Spinal cord (tissue), 10 donors: ENCODE data around the gene HBE1. TPM values are rescaled to one million over a fixed set of nuclear protein-coding genes. Genes with fewer than 3 reads are reported as not detected.

Source experiments
- DNase-seq, 6 donors: peaks; one replicate each; pipeline versions ENCODE4 v3.0.0 to v3.0.0-alpha.2; 2013 to 2015; ENCODE audit warnings: low spot score in 6 of 6, low read depth in 4 of 6
- H3K27ac ChIP-seq: one replicate; pipeline ENCODE4 v1.5.1; 2013; ENCODE audit warnings: low read depth, low read length, control low read depth
- H3K27me3 ChIP-seq: one replicate; pipeline ENCODE4 v1.6.1; 2013; ENCODE audit warnings: low read length; ENCODE audit not compliant: control insufficient read depth, insufficient read depth
- H3K36me3 ChIP-seq: one replicate; pipeline ENCODE4 v1.6.1; 2013; ENCODE audit warnings: low read length; ENCODE audit not compliant: control insufficient read depth, insufficient read depth
- H3K4me1 ChIP-seq: one replicate; pipeline ENCODE4 v1.6.1; 2013; ENCODE audit warnings: low read length; ENCODE audit not compliant: control insufficient read depth, insufficient read depth
- H3K4me3 ChIP-seq: one replicate; pipeline ENCODE4 v1.5.1; 2013; ENCODE audit warnings: low read depth, low read length, control low read depth
- H3K9me3 ChIP-seq: one replicate; pipeline ENCODE4 v1.6.1; 2013; ENCODE audit warnings: low read length; ENCODE audit not compliant: control insufficient read depth, insufficient read depth
- WGBS: methylation state at CpG from one replicate; pipeline ENCODE4 v1.1.5; 2013; ENCODE audit warnings: missing lambda C conversion rate; ENCODE audit not compliant: insufficient coverage; 5-methylcytosine and 5-hydroxymethylcytosine counted together
- polyA plus RNA-seq, 2 donors: library from polyadenylated mRNA; unstranded; fragments of 120-200 nt; gene quantifications; one replicate each; pipeline ENCODE4 v1.2.1, GENCODE V29; 2013; ENCODE audit not compliant: insufficient read length in 2 of 2
- total RNA-seq, 2 donors: library from RNA; depleted of rRNA in 1 of 2; stranded (reverse); fragments of 120-200 nt in 1 of 2; fragments of >200 nt in 1 of 2; gene quantifications; one replicate each; pipeline versions ENCODE4 v1.2.3 to v1.2.4, GENCODE V29; 2013 to 2014
- donor health status: healthy.

HBE1 gene
- total and polyA plus RNA-seq, 4 donors, result 9.2 to 30.5 (median 11.9) TPM

DNA sequence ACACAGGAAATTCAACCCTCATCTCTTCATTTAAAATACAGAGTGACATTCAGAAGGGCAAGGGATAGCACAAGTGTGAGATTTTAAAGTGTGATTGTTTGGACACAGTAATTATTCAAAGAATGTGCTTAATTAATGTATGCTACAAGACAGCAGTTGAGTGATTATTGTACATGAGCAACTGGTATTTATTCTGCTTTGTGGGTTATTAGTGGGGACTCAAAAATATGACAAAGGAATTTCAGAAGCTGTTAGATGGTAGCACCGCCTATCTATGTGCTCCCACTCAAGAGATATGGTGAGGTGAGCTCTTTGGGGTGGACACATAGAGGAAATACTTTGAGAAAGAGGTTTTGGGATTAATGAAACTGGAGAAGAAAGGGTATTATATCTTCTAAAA is 29.7 kb downstream of the HBE1 start:
- Histone ChIP-seq H3K27me3 (no peaks in the 10 kb centered on the region), H3K9me3 (no peaks in the 10 kb centered on the region), H3K4me1 (no peaks in the 10 kb centered on the region), H3K4me3 (no peak overlapping the region), H3K36me3 (no peaks in the 10 kb centered on the region), H3K27ac (no peak overlapping the region)
- 100% methylated on average over 1 of the region's 1 CpG for WGBS
- DNase-seq, result no peak

DNA sequence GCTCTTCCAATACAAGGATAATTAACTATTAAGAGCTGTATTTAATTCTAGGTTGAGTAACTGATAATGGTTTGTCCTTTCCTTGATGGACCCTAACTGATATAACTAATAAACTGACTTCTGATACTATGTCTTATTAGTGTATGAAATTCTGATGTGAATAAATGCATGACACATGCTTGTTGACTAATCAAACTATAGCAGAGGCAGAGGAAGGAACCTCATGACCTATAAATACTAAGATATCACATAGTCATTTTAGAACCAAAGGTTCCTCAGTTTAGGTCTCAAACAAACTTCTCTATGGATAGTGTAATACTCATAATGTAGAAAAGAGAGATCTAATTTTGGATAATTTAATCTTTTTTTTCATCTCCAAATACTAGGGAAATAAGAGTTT is 30.7 kb downstream of the HBE1 start:
- no peak overlapping the region for H3K27ac ChIP-seq

DNA sequence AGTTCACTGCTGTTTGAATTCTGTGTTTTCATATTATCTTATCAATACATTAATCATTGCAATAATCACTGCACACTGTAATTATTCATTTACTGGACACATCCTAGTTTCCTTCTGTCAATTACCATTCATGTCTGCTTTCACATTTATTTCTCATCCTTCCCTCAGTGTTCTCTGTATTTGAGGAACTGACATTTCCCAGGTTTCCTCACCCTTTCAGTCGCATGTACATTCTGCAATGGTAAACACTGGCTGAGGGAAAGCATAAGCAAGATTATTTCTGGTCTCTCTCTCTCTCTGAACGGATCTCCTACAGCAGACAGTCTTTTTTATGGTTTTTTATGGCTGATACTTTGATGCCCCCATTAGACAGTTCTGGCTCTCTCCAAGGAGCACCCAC is 31.3 kb downstream of the HBE1 start:
- no CpG with 5 or more reads among the region's 2 CpGs for WGBS
- H3K27me3 ChIP-seq, result no peaks in the 10 kb centered on the region

More for the DNA sequence above, 30.7 kb downstream of the HBE1 start:
- Histone ChIP-seq H3K36me3 (no peaks in the 10 kb centered on the region), H3K9me3 (no peaks in the 10 kb centered on the region), H3K27me3 (no peaks in the 10 kb centered on the region), H3K4me3 (no peak overlapping the region), H3K4me1 (no peaks in the 10 kb centered on the region)
- DNase-seq, result no peak

DNA sequence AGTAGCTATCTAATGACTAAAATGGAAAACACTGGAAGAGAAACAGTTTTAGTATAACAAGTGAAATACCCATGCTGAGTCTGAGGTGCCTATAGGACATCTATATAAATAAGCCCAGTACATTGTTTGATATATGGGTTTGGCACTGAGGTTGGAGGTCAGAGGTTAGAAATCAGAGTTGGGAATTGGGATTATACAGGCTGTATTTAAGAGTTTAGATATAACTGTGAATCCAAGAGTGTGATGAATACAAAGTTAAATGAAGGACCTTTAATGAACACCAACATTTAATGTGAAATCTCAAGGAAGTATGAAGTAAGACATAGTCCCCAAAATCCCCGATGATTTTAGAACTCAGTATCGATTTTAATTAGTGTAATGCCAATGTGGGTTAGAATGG is 32.3 kb downstream of the HBE1 start:
- DNase-seq, result no peak
- no peaks in the 10 kb centered on the region for H3K4me1 ChIP-seq
- no peaks in the 10 kb centered on the region for H3K36me3 ChIP-seq
- H3K27ac ChIP-seq, result no peak overlapping the region
- H3K9me3 ChIP-seq, result no peaks in the 10 kb centered on the region
- WGBS, result 96% methylated on average over 2 of the region's 2 CpGs
- no peak overlapping the region for H3K4me3 ChIP-seq
- no peaks in the 10 kb centered on the region for H3K27me3 ChIP-seq

More for the DNA sequence above, 31.3 kb downstream of the HBE1 start:
- Histone ChIP-seq H3K4me1 (no peaks in the 10 kb centered on the region), H3K36me3 (no peaks in the 10 kb centered on the region), H3K4me3 (no peak overlapping the region), H3K9me3 (no peaks in the 10 kb centered on the region), H3K27ac (no peak overlapping the region)
- no peak for DNase-seq

DNA sequence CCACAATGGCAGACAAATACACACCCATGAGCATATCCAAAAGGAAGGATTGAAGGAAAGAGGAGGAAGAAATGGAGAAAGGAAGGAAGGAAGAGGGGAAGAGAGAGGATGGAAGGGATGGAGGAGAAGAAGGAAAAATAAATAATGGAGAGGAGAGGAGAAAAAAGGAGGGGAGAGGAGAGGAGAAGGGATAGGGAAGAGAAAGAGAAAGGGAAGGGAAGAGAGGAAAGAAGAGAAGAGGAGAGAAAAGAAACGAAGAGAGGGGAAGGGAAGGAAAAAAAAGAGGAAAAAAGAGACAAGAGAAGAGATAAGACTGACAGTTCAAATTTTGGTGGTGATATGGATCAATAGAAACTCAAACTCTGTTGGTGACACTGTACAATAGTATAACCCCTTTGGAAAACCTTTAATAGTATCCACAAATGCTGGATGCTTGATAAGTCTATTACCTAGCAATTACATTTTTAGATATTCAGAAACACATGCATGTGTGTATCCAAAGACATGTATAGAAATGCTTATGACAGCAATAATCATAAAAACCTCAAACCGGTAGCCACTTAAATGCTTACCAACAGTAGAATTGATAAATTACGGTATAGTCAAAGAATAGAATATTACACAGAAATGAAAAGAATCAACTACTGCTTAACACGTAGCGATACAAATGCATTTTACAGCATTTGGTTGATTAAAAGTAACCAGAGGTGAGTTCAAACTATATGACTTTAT is 34.2 kb downstream of the HBE1 start:
- no peak for DNase-seq
- H3K27me3 ChIP-seq, result no peaks in the 10 kb centered on the region
- no peaks in the 10 kb centered on the region for H3K4me1 ChIP-seq
- WGBS, result 83% methylated on average over 1 of the region's 5 CpGs
- no peak overlapping the region for H3K27ac ChIP-seq
- H3K9me3 ChIP-seq, result no peaks in the 10 kb centered on the region
- no peaks in the 10 kb centered on the region for H3K36me3 ChIP-seq
- H3K4me3 ChIP-seq, result no peak overlapping the region

DNA sequence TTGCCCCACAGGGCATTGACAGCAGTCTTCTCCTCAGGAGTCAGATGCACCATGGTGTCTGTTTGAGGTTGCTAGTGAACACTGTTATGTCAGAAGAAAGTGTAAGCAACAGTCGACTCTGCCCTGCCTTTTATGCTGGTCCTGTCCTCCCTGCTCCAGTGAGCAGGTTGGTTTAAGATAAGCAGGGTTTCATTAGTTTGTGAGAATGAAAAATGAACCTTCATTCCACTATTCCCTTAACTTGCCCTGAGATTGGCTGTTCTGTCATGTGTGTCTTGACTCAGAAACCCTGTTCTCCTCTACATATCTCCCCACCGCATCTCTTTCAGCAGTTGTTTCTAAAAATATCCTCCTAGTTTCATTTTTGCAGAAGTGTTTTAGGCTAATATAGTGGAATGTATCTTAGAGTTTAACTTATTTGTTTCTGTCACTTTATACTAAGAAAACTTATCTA is 35.3 kb downstream of the HBE1 start, which contains the start of gene HBD:
HBD (minus strand) TSS at position 103 of the 454 bp plus-strand sequence; CDS start at position 53, 50 bp downstream.
- no peaks in the 10 kb centered on the region for H3K36me3 ChIP-seq
- H3K4me1 ChIP-seq, result no peaks in the 10 kb centered on the region
- WGBS, result no CpG with 5 or more reads among the region's 2 CpGs
- H3K27ac ChIP-seq, result no peak within 1 kb of the TSS
- H3K27me3 ChIP-seq, result no peaks in the 10 kb centered on the region
- no peaks in the 10 kb centered on the region for H3K9me3 ChIP-seq
- no peak for DNase-seq
- no peak within 1 kb of the TSS for H3K4me3 ChIP-seq

DNA sequence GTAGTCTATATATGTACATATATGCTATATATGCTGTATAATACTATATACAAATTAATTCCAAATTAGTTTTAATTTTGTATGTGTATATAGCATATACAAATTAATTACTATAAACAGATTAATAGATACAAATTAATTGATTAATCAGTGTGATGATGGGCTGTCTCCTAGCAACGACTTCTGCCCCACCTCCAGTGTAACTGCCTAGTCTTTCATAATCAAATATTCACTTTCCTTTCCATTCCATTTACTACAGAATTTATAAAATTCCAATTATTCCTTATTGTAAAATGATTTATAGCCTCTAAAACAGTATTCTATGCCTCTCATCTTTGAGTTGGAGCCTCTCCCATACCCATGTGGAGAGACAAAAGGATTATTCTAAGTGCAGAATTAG is 36.4 kb downstream of the HBE1 start:
- Histone ChIP-seq H3K36me3 (no peaks in the 10 kb centered on the region), H3K9me3 (no peaks in the 10 kb centered on the region), H3K27ac (no peak overlapping the region), H3K27me3 (no peaks in the 10 kb centered on the region), H3K4me3 (no peak overlapping the region), H3K4me1 (no peaks in the 10 kb centered on the region)
- no CpG with 5 or more reads among the region's 1 CpG for WGBS
- no peak for DNase-seq

DNA sequence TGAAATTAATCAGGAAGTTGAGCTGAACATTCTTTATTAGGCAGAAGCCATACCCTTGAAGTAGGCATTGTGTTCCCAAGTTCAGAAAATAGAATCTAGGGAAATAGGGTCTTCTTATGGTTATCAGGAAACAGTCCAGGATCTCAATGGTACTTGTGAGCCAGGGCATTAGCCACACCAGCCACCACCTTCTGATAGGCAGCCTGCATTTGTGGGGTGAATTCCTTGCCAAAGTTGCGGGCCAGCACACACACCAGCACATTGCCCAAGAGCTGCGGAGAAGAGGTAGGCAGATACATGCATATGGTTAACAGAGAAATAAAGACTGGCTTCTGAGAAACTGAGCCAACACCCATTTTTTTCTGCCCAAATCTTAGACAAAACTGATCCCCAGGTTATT is 36.9 kb downstream of the HBE1 start:
- no peak overlapping the region for H3K4me3 ChIP-seq
- no peaks in the 10 kb centered on the region for H3K27me3 ChIP-seq
- no peaks in the 10 kb centered on the region for H3K9me3 ChIP-seq
- WGBS, result no CpG with 5 or more reads among the region's 2 CpGs
- H3K4me1 ChIP-seq, result no peaks in the 10 kb centered on the region
- H3K27ac ChIP-seq, result no peak overlapping the region
- DNase-seq, result no peak
- no peaks in the 10 kb centered on the region for H3K36me3 ChIP-seq

DNA sequence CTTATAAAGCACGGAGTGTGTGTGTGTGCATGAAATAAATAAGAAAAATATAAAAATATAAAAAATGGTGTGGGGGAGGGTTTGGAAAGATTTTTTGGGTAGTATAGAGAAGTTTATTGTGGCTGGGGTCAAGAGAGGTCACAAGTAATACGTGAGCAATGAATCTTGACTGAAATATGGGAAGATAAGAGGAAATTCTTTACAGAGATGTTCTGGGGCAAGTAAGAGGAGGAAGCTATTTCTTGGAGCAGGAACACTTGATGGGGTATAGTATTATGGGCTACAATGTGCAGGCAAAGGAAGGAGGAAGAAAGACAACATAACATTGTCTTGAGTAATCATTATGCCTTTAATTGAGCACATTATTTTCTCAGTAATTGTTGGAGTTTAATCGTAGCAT is 37.6 kb downstream of the HBE1 start:
- DNase-seq, result no peak
- H3K9me3 ChIP-seq, result no peaks in the 10 kb centered on the region
- no peaks in the 10 kb centered on the region for H3K36me3 ChIP-seq
- H3K4me3 ChIP-seq, result no peak overlapping the region
- H3K27me3 ChIP-seq, result no peaks in the 10 kb centered on the region
- 92% methylated on average over 2 of the region's 3 CpGs for WGBS
- no peak overlapping the region for H3K27ac ChIP-seq
- H3K4me1 ChIP-seq, result no peaks in the 10 kb centered on the region

DNA sequence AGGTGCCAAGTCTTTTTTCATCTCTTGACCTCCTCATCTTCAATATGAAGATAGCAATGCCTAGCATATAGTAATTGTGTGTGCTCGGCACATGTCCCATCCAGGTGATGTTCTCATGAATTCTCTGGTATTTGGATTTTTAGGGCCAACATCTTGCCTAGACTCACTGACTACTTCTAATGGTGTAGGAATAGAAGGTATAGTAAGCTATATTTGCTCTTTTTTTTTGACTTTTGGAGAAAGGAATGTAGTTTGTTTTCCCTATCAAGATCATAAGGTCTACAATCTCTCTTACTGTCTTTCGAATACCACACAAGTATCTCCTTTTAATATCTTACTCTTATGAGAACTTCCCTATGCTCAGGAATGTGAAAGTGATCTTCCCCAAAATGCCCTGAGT is 38.6 kb downstream of the HBE1 start:
- no CpG with 5 or more reads among the region's 2 CpGs for WGBS
- DNase-seq, result no peak
- H3K9me3 ChIP-seq, result no peaks in the 10 kb centered on the region
- H3K4me1 ChIP-seq, result no peaks in the 10 kb centered on the region
- H3K4me3 ChIP-seq, result no peak overlapping the region
- no peak overlapping the region for H3K27ac ChIP-seq
- no peaks in the 10 kb centered on the region for H3K27me3 ChIP-seq
- H3K36me3 ChIP-seq, result no peaks in the 10 kb centered on the region
